GM19395 (cell line): Measurements from ENCODE around the gene IDUA.

Experiments used
- ATAC-seq: cut with Tn5 transposase; IDR thresholded peaks from one replicate; pipeline ENCODE4 v1.9.1; 2021; ENCODE audit warnings: mild to moderate bottlenecking, moderate library complexity; ENCODE audit not compliant: unreplicated experiment

Gene IDUA

GRCh38 chr4:1027915-1028238 lies 41.0 kb downstream of the IDUA start:
- no peak for ATAC-seq

GRCh38 chr4:1028574-1029220 lies 41.9 kb downstream of the IDUA start:
- no peak for ATAC-seq

GRCh38 chr4:1029529-1029928 lies 42.7 kb downstream of the IDUA start:
- no peak for ATAC-seq

- ATAC-seq, result no peak
Measured at GRCh38 chr4:1030031-1030430, 43.2 kb downstream of the IDUA start.

GRCh38 chr4:1030559-1030958 lies 43.7 kb downstream of the IDUA start:
- no peak for ATAC-seq

GRCh38 chr4:1031346-1031745 lies 44.5 kb downstream of the IDUA start:
- ATAC-seq, result no peak

- no peak for ATAC-seq
Measured at GRCh38 chr4:1031956-1032795, 45.3 kb downstream of the IDUA start.

GRCh38 chr4:1032861-1033260 lies 46.0 kb downstream of the IDUA start:
- ATAC-seq, result no peak

- ATAC-seq, result no peak
Measured at GRCh38 chr4:1033840-1034551, 47.2 kb downstream of the IDUA start.

GRCh38 chr4:1035510-1035909 lies 48.7 kb downstream of the IDUA start:
- no peak for ATAC-seq

- no peak for ATAC-seq
Measured at GRCh38 chr4:1036095-1036494, 49.3 kb downstream of the IDUA start.

- ATAC-seq, result no peak
Measured at GRCh38 chr4:1036976-1037810, 50.3 kb downstream of the IDUA start.

- no peak for ATAC-seq
Measured at GRCh38 chr4:1038948-1039492, 52.2 kb downstream of the IDUA start.

GRCh38 chr4:1039493-1040343 lies 52.9 kb downstream of the IDUA start:
- no peak for ATAC-seq

GRCh38 chr4:1040344-1041146 lies 53.7 kb downstream of the IDUA start:
- ATAC-seq, result no peak

- no peak for ATAC-seq
Measured at GRCh38 chr4:1041147-1041935, 54.5 kb downstream of the IDUA start.

- ATAC-seq, result no peak
Measured at GRCh38 chr4:1041936-1042330, 55.1 kb downstream of the IDUA start.

GRCh38 chr4:1042352-1043055 lies 55.7 kb downstream of the IDUA start:
- ATAC-seq, result no peak
